GM12878 (cell line): Measurements from ENCODE around the gene RNU6-9. TPM values are rescaled to one million over a fixed set of nuclear protein-coding genes. Genes with fewer than 3 reads are reported as not detected.
"Not testable (repeated sequence)": the region's sequence is repeated elsewhere in the genome, so short reads cannot be mapped to it uniquely, and the experiment has no call there.

Source experiments
- ATAC-seq: fragments of 200-7000 bp; cut with Tn5 transposase; 3 replicates; pipeline ENCODE4 v1.9.1; 2020; ENCODE audit warnings: mild to moderate bottlenecking, moderate library complexity
- BruUV-seq: library from RNA; stranded (reverse); fragments of 400-500 nt; replicated peaks from 2 replicates; lab custom pipeline; 2021; lab: Mats Ljungman, UMichigan
- CTCF ChIA-PET: fragments of 300-600 bp; sonication (Branson Sonifier 250); formaldehyde crosslinking; extraction: SDS; loops from one replicate; lab custom pipeline; 2021; ENCODE audit warnings: inconsistent platforms; lab: Yijun Ruan, JAX
- POLR2A ChIA-PET: fragments of 350-600 bp; formaldehyde crosslinking; extraction: SDS; loops from one replicate; lab custom pipeline; 2021; ENCODE audit warnings: inconsistent platforms; lab: Charles Lee
- RAD21 ChIA-PET: fragments of 300-600 bp; sonication (Branson Sonifier 250); formaldehyde crosslinking; loops from one replicate; lab custom pipeline; 2023; ENCODE audit warnings: antibody characterized with exemption; ENCODE audit not compliant: unreplicated experiment; lab: Charles Lee
- SMC1A ChIA-PET: fragments of 300-600 bp; sonication (Branson Sonifier 250); formaldehyde crosslinking; loops from one replicate; lab custom pipeline; 2023; ENCODE audit not compliant: unreplicated experiment, uncharacterized antibody; lab: Charles Lee
- DNase-seq: peaks from one replicate; pipeline ENCODE4 v3.0.0-alpha.2; 2011; ENCODE audit warnings: low read depth, low spot score
- FAIRE-seq: peaks from 3 replicates; lab custom pipeline; 2011; peaks lifted over from hg19 to GRCh38; lab: Jason Lieb, UNC
- H2AFZ ChIP-seq: 2 replicates; pipeline ENCODE4 v1.6.0; 2011; ENCODE audit warnings: low read depth, low read length, control low read depth; ENCODE audit not compliant: control insufficient read depth
- H3K27ac ChIP-seq: 2 replicates; pipeline ENCODE4 v1.5.1; 2011; ENCODE audit warnings: control low read depth; ENCODE audit not compliant: control insufficient read depth, insufficient read depth
- H3K27me3 ChIP-seq, 2 experiments: replicated peaks in 1 of 2; 2 replicates each; pipeline versions ENCODE4 v1.6.0 to v1.6.1; 2011; ENCODE audit warnings: low read length in 1 of 2; ENCODE audit not compliant: control insufficient read depth in 2 of 2, insufficient read depth in 2 of 2
- H3K36me3 ChIP-seq, 2 experiments: 2 replicates each; pipeline ENCODE4 v1.5.1; 2011; ENCODE audit warnings: low read length in 1 of 2; ENCODE audit not compliant: control insufficient read depth in 2 of 2, insufficient read depth in 2 of 2
- H3K4me1 ChIP-seq: 2 replicates; pipeline ENCODE4 v1.6.1; 2011; ENCODE audit warnings: mild to moderate bottlenecking, low read length, moderate library complexity, mixed read lengths; ENCODE audit not compliant: control insufficient read depth, insufficient read depth
- H3K4me2 ChIP-seq: 2 replicates; pipeline ENCODE4 v1.6.0; 2011; ENCODE audit warnings: control low read depth; ENCODE audit not compliant: control insufficient read depth, insufficient read depth
- H3K4me3 ChIP-seq: fragments of 200-600 bp; sonication (generic); 2 replicates; pipeline ENCODE4 v1.5.1; 2016
- H3K79me2 ChIP-seq: 2 replicates; pipeline ENCODE4 v1.6.0; 2011; ENCODE audit warnings: low read length; ENCODE audit not compliant: control insufficient read depth, insufficient read depth
- H3K9ac ChIP-seq: 2 replicates; pipeline ENCODE4 v1.8.0; 2011; ENCODE audit warnings: low read length, control low read depth, mixed read lengths; ENCODE audit not compliant: control insufficient read depth, insufficient read depth
- H3K9me3 ChIP-seq: replicated peaks from 3 replicates; pipeline ENCODE4 v1.5.1; 2011; ENCODE audit warnings: mild to moderate bottlenecking, low read length; ENCODE audit not compliant: control insufficient read depth, insufficient read depth
- H4K20me1 ChIP-seq: 2 replicates; pipeline ENCODE4 v1.6.0; 2011; ENCODE audit not compliant: control insufficient read depth, insufficient read depth
- MEF2A ChIP-seq: IDR thresholded peaks from 2 replicates; pipeline ENCODE4 v1.6.1; 2011; ENCODE audit warnings: low read depth, mild to moderate bottlenecking, low read length, moderate library complexity; ENCODE audit not compliant: insufficient read depth
- MTA2 ChIP-seq: fragments of 450-650 bp; IDR thresholded peaks from 2 replicates; pipeline ENCODE4 v1.6.1; 2016; ENCODE audit warnings: low read depth, mild to moderate bottlenecking, moderate library complexity
- NFIC ChIP-seq: IDR thresholded peaks from 2 replicates; pipeline ENCODE4 v1.6.1; 2012; ENCODE audit warnings: low read depth, mild to moderate bottlenecking, inconsistent platforms, low read length, moderate library complexity
- POLR2A ChIP-seq: IDR thresholded peaks from 2 replicates; pipeline ENCODE4 v1.6.1; 2011; ENCODE audit warnings: low read depth, mild to moderate bottlenecking, low read length
- RAD51 ChIP-seq: fragments of 450-650 bp; IDR thresholded peaks from 2 replicates; pipeline ENCODE4 v1.6.1; 2016; ENCODE audit warnings: moderate library complexity, mild to moderate bottlenecking, inconsistent platforms
- RELA ChIP-seq: fragments of 450-650 bp; IDR thresholded peaks from 2 replicates; pipeline ENCODE4 v1.8.0; 2014; ENCODE audit warnings: borderline replicate concordance; ENCODE audit not compliant: partially characterized antibody
- SUZ12 ChIP-seq: fragments of 200-600 bp; sonication (generic); IDR thresholded peaks from one replicate; pipeline ENCODE4 v1.6.1; 2018; ENCODE audit warnings: antibody characterized with exemption, mild to moderate bottlenecking; ENCODE audit not compliant: unreplicated experiment
- TAF1 ChIP-seq: IDR thresholded peaks from 2 replicates; pipeline ENCODE4 v1.6.1; 2011; ENCODE audit warnings: mild to moderate bottlenecking, low read depth, low read length, borderline replicate concordance
- WGBS: methylation state at CpG from one replicate; pipeline ENCODE4 v1.1.6; 2016; ENCODE audit warnings: low lambda C conversion rate; ENCODE audit not compliant: insufficient replicate concordance, insufficient coverage; ENCODE audit errors: missing lambda C conversion rate; 5-methylcytosine and 5-hydroxymethylcytosine counted together
- in situ Hi-C: fragments of 300-500 bp; cut with MboI; formaldehyde crosslinking; loops from 9 replicates; pipeline ENCODE4 v1.14.3; 2018; ENCODE audit warnings: mixed read lengths
- intact Hi-C: fragments of 100-400 bp; cut with micrococcal nuclease; formaldehyde crosslinking; loops from one replicate; pipeline ENCODE4 v1.14.2; 2022; ENCODE audit not compliant: unreplicated experiment
- polyA plus RNA-seq, 11 experiments: library from polyadenylated mRNA; depleted of rRNA in 4 of 11; unstranded in 6 of 11; stranded (reverse) in 5 of 11; fragments of >200 nt; fragmentation: Nextera tagmentation in 4 of 11; fragmentation: Illumina TruSeq in 1 of 11; extraction: Ambion mirVana in 4 of 11; extraction: Trizol in 1 of 11; gene quantifications; 1 replicate in 1 of 11; 2 replicates in 10 of 11; pipeline versions ENCODE4 v1.2.1 to v1.2.3, GENCODE V29; 2011 to 2016; ENCODE audit warnings: inconsistent platforms in 2 of 11, missing spikeins in 2 of 11, low read depth in 1 of 11
- total RNA-seq, 4 experiments: library from RNA; depleted of rRNA in 3 of 4; stranded (reverse); fragments of >200 nt in 3 of 4; fragmentation: Illumina TruSeq in 1 of 4; extraction: Trizol in 1 of 4; gene quantifications; 2 replicates each; pipeline versions ENCODE4 v1.2.1 to v1.2.3, GENCODE V29; 2013 to 2021

Gene RNU6-9
- total and polyA plus RNA-seq, 10 of the 15 experiments (the other 5 are each of a cell fraction or from before 2014, with no cell fraction given): not detected

DNA sequence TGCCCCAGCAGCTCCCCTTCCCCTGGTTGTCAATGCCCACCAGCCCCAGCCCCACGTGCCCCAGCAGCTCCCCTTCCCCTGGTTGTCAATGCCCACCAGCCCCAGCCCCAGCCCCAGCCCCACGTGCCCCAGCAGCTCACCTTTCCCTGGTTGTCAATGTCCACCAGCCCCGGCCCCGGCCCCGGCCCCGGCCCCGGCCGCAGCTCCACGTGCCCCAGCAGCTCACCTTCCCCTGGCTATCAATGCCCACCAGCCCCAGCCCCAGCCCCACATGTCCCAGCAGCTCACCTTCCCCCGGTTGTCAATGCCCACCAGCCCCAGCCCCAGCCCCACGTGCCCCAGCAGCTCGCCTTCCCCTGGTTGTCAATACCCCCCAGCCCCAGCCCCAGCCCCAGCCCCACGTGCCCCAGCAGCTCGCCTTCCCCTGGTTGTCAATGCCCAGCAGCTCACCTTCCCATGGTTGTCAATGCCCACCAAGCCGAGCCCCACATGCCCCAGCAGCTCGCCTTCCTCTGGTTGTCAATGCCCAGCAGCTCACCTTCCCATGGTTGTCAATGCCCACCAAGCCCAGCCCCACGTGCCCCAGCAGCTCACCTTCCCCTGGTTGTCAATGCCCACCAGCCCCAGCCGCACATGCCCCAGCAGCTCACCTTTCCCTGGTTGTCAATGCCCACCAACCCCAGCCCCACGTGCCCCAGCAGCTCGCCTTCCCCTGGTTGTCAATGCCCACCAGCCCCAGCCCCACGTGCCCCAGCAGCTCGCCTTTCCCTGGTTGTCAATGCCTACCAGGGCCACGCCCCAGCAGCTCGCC, 14.3 kb upstream of the RNU6-9 start:
- RAD21 ChIA-PET, intact Hi-C loops, H3K36me3 ChIP-seq, BruUV-seq, H3K4me3 ChIP-seq, in situ Hi-C loops, FAIRE-seq, H3K9ac ChIP-seq, H2AFZ ChIP-seq, H3K4me2 ChIP-seq, H3K79me2 ChIP-seq, H3K9me3 ChIP-seq, H3K27ac ChIP-seq, H3K27me3 ChIP-seq, H3K4me1 ChIP-seq, ATAC-seq, H4K20me1 ChIP-seq, DNase-seq: not testable (repeated sequence)
- SMC1A ChIA-PET: interaction anchor here (1.0 kb wide), 1 partner anchor 23 kb away, joined by 3 read pairs; no protein-coding TSS in a partner anchor
- POLR2A ChIA-PET: interaction anchor here (1.0 kb wide), 1 partner anchor 28 kb away, joined by 3 read pairs; no protein-coding TSS in a partner anchor
- WGBS: 71% methylated on average over 13 of the region's 24 CpGs
- CTCF ChIA-PET: interaction anchor here (1.2 kb wide), 1 partner anchor 15 kb away, joined by 4 read pairs; no protein-coding TSS in a partner anchor

GRCh38 chr19:879711-880438, 13.4 kb upstream of the RNU6-9 start:
- SMC1A ChIA-PET: interaction anchor here (0.7 to 1.0 kb wide), 2 partner anchors 16 to 23 kb away, joined by 3 read pairs; no protein-coding TSS in a partner anchor
- no peak for FAIRE-seq
- H3K4me3 ChIP-seq: no peak overlapping the region
- H3K4me1 ChIP-seq: no peaks in the 10 kb centered on the region
- no peak overlapping the region for H3K27ac ChIP-seq
- intact Hi-C loops (no loop called here), in situ Hi-C loops (no loop called here)
- no peaks in the 10 kb centered on the region for H4K20me1 ChIP-seq
- TF ChIP-seq TAF1 (no peak), MTA2 (no peak), SUZ12 (no peak), RELA (no peak), NFIC (no peak), POLR2A (peak; percentile 37; the same call in 1 of the 2 replicates), RAD51 (no peak), MEF2A (no peak)
- POLR2A ChIA-PET: no interaction called here
- ATAC-seq: no peak
- H3K36me3 ChIP-seq: no peaks in the 10 kb centered on the region; a peak in 1 of 4 replicates
- CTCF ChIA-PET: no interaction called here
- no peaks in the 10 kb centered on the region for H3K27me3 ChIP-seq
- BruUV-seq: no TSS peak
- no peak overlapping the region for H3K9ac ChIP-seq
- RAD21 ChIA-PET: no interaction called here
- WGBS: 94% methylated on average over 37 of the region's 37 CpGs
- no peak overlapping the region for H3K4me2 ChIP-seq
- DNase-seq: no peak
- no peak overlapping the region for H2AFZ ChIP-seq
- no peaks in the 10 kb centered on the region; the same call in 2 of the 3 replicates for H3K9me3 ChIP-seq
- H3K79me2 ChIP-seq: no peaks in the 10 kb centered on the region
